Osteocyte (in vitro differentiated cells): ENCODE results near the gene SLC22A23. TPM values are rescaled to one million over a fixed set of nuclear protein-coding genes. Genes with fewer than 3 reads are reported as not detected.

ENCODE experiments used
- DNase-seq: peaks from one replicate; pipeline ENCODE4 v3.0.0; 2021; ENCODE audit warnings: mixed read lengths; ENCODE audit not compliant: unreplicated experiment; ENCODE audit errors: extremely low spot score
- H3K27ac Mint-ChIP-seq: one replicate; pipeline ENCODE4 v1.8.0; 2021; ENCODE audit warnings: mild to moderate bottlenecking, mixed read lengths; ENCODE audit not compliant: unreplicated experiment
- H3K27me3 Mint-ChIP-seq: one replicate; pipeline ENCODE4 v1.8.0; 2021; ENCODE audit warnings: mixed read lengths; ENCODE audit not compliant: unreplicated experiment
- H3K36me3 Mint-ChIP-seq: one replicate; pipeline ENCODE4 v1.8.0; 2021; ENCODE audit warnings: mixed read lengths; ENCODE audit not compliant: unreplicated experiment
- H3K4me1 Mint-ChIP-seq: one replicate; pipeline ENCODE4 v1.8.0; 2021; ENCODE audit warnings: mixed read lengths; ENCODE audit not compliant: unreplicated experiment
- H3K4me3 Mint-ChIP-seq: one replicate; pipeline ENCODE4 v1.8.0; 2021; ENCODE audit warnings: mild to moderate bottlenecking, moderate library complexity, mixed read lengths; ENCODE audit not compliant: unreplicated experiment
- H3K9me3 Mint-ChIP-seq: one replicate; pipeline ENCODE4 v1.8.0; 2021; ENCODE audit warnings: mixed read lengths; ENCODE audit not compliant: unreplicated experiment
- CTCF ChIP-seq: fragments of 200-600 bp; sonication (generic); IDR thresholded peaks from 2 replicates; pipeline ENCODE4 v1.5.0; 2021; ENCODE audit warnings: antibody characterized with exemption, mild to moderate bottlenecking, moderate library complexity
- total RNA-seq: library from RNA; stranded (reverse); gene quantifications from 2 replicates; pipeline ENCODE4 v1.2.1, GENCODE V29; 2021

SLC22A23 gene
- total RNA-seq, 1 donor from 2014 or later, result 10.4 TPM

- Mint-ChIP-seq H3K4me1 (peaks cover 12% of the 10 kb centered on the region), H3K9me3 (no peaks in the 10 kb centered on the region), H3K27ac (no peak overlapping the region), H3K27me3 (no peaks in the 10 kb centered on the region), H3K36me3 (no peaks in the 10 kb centered on the region), H3K4me3 (no peak overlapping the region)
- no peak for TF ChIP-seq CTCF
- DNase-seq, result no peak
These were observed 27.6 kb downstream of the SLC22A23 start for GRCh38 chr6:3429211-3429610.

GRCh38 chr6:3428700-3429099 lies 28.1 kb downstream of the SLC22A23 start:
- Mint-ChIP-seq H3K27ac (no peak overlapping the region), H3K36me3 (no peaks in the 10 kb centered on the region), H3K4me1 (peaks cover 17% of the 10 kb centered on the region), H3K9me3 (no peaks in the 10 kb centered on the region), H3K27me3 (no peaks in the 10 kb centered on the region), H3K4me3 (no peak overlapping the region)
- no peak for TF ChIP-seq CTCF
- no peak for DNase-seq

- Mint-ChIP-seq H3K27me3 (no peaks in the 10 kb centered on the region), H3K9me3 (no peaks in the 10 kb centered on the region), H3K4me1 (peaks cover 21% of the 10 kb centered on the region), H3K27ac (no peak overlapping the region), H3K36me3 (no peaks in the 10 kb centered on the region), H3K4me3 (no peak overlapping the region)
- no peak for DNase-seq
- TF ChIP-seq CTCF, result no peak
These were observed 28.6 kb downstream of the SLC22A23 start for GRCh38 chr6:3428247-3428646.

- H3K27ac Mint-ChIP-seq, result no peak overlapping the region
- no peaks in the 10 kb centered on the region for H3K9me3 Mint-ChIP-seq
- no peak for TF ChIP-seq CTCF
- H3K4me1 Mint-ChIP-seq, result peaks cover 27% of the 10 kb centered on the region
- H3K27me3 Mint-ChIP-seq, result no peaks in the 10 kb centered on the region
- no peak overlapping the region for H3K4me3 Mint-ChIP-seq
- DNase-seq, result no peak
- no peaks in the 10 kb centered on the region for H3K36me3 Mint-ChIP-seq
These were observed 29.2 kb downstream of the SLC22A23 start for GRCh38 chr6:3427687-3428085.

- peaks cover 33% of the 10 kb centered on the region for H3K4me1 Mint-ChIP-seq
- no peak overlapping the region for H3K4me3 Mint-ChIP-seq
- no peak overlapping the region for H3K27ac Mint-ChIP-seq
- H3K36me3 Mint-ChIP-seq, result no peaks in the 10 kb centered on the region
- no peak for DNase-seq
- H3K9me3 Mint-ChIP-seq, result no peaks in the 10 kb centered on the region
- no peaks in the 10 kb centered on the region for H3K27me3 Mint-ChIP-seq
- TF ChIP-seq CTCF, result no peak
These were observed 29.7 kb downstream of the SLC22A23 start for GRCh38 chr6:3426927-3427686.
